Thyroid gland (tissue), 4 donors: ENCODE measurements around the gene TP73. TPM values are rescaled to one million over a fixed set of nuclear protein-coding genes. Genes with fewer than 3 reads are reported as not detected.

Experiments used
- DNase-seq, 2 donors: peaks; one replicate each; pipeline ENCODE4 v3.0.0-alpha.2; 2019
- H3K27ac ChIP-seq, 3 donors: fragments of 200-600 bp; sonication (generic); 1 replicate in 2 of 3; 2 replicates in 1 of 3; pipeline ENCODE4 v1.5.1; 2016 to 2019; ENCODE audit warnings: mild to moderate bottlenecking in 1 of 3, moderate library complexity in 1 of 3
- H3K27me3 ChIP-seq: fragments of 200-600 bp; sonication (generic); one replicate; pipeline ENCODE4 v1.5.1; 2019
- H3K36me3 ChIP-seq, 2 donors: fragments of 200-600 bp; sonication (generic); one replicate each; pipeline ENCODE4 v1.5.1; 2016 to 2019
- H3K4me1 ChIP-seq, 2 donors: fragments of 200-600 bp; sonication (generic); one replicate each; pipeline ENCODE4 v1.5.1; 2017 to 2019
- H3K4me3 ChIP-seq, 3 donors: fragments of 200-600 bp; sonication (generic); replicated peaks in 1 of 3; 1 replicate in 2 of 3; 2 replicates in 1 of 3; pipeline ENCODE4 v1.5.1; 2016; ENCODE audit warnings: mild to moderate bottlenecking in 1 of 3
- H3K9me3 ChIP-seq: fragments of 200-600 bp; sonication (generic); one replicate; pipeline ENCODE4 v1.5.1; 2017
- CTCF ChIP-seq, 6 experiments: fragments of 200-600 bp in 3 of 6; fragments of 450-650 bp in 3 of 6; sonication (generic) in 3 of 6; IDR thresholded peaks; one replicate each; pipeline ENCODE4 v1.5.1; 2016 to 2019; ENCODE audit warnings: antibody characterized with exemption in 6 of 6, mild to moderate bottlenecking in 2 of 6, inconsistent platforms in 1 of 6, moderate library complexity in 1 of 6
- POLR2A ChIP-seq, 2 donors: fragments of 450-650 bp; IDR thresholded peaks; one replicate each; pipeline ENCODE4 v1.6.1; 2017; ENCODE audit warnings: antibody characterized with exemption in 2 of 2, mild to moderate bottlenecking in 2 of 2, moderate library complexity in 1 of 2
- WGBS, 2 donors: methylation state at CpG; one replicate each; pipeline ENCODE4 v1.1.5; 2017; 5-methylcytosine and 5-hydroxymethylcytosine counted together
- intact Hi-C: fragments of 100-400 bp; cut with DNase I; formaldehyde crosslinking; loops from one replicate; pipeline ENCODE4 v1.15.1; 2023
- total RNA-seq, 4 donors: library from RNA; depleted of rRNA; stranded (reverse); fragments of >200 nt; gene quantifications; one replicate each; pipeline ENCODE4 v1.2.3, GENCODE V29; 2016

Gene TP73
- total RNA-seq, 4 donors from 2014 or later = 0.33 to 0.49 TPM; not detected in 2

GRCh38 chr1:3774276-3774945 lies 122.1 kb downstream of the TP73 start:
- peak overlapping the region in 1 of 3 donors; percentile 80 for H3K27ac ChIP-seq
- no peak overlapping the region for H3K4me3 ChIP-seq
- no peaks in the 10 kb centered on the region for H3K27me3 ChIP-seq
- WGBS, 2 donors = 80 to 81% methylated on average over 9 to 11 of the region's 19 CpGs
- H3K9me3 ChIP-seq = no peaks in the 10 kb centered on the region
- H3K4me1 ChIP-seq = peaks cover 46 to 60% of the 10 kb centered on the region in 2 donors
- no peak for TF ChIP-seq CTCF (IDR thresholded peaks at IDR 0.05)
- TF ChIP-seq POLR2A (IDR thresholded peaks at IDR 0.05) = no peak
- intact Hi-C loops = no loop called here
- no peak for DNase-seq
- peaks cover under 1 to 5% of the 10 kb centered on the region in 2 donors for H3K36me3 ChIP-seq

GRCh38 chr1:3774946-3775489 lies 122.7 kb downstream of the TP73 start:
- peaks cover 46 to 60% of the 10 kb centered on the region in 2 donors for H3K4me1 ChIP-seq
- peaks cover 6 to 10% of the 10 kb centered on the region in 2 donors for H3K36me3 ChIP-seq
- DNase-seq = no peak
- peak overlapping the region in 1 of 3 donors; percentile 80 for H3K27ac ChIP-seq
- no peaks in the 10 kb centered on the region for H3K27me3 ChIP-seq
- TF ChIP-seq POLR2A (IDR thresholded peaks at IDR 0.05) (peak in 1 of 2 donors; percentile 3), CTCF (IDR thresholded peaks at IDR 0.05) (no peak)
- H3K9me3 ChIP-seq = no peaks in the 10 kb centered on the region
- intact Hi-C loops = no loop called here
- WGBS, 2 donors = 37% methylated on average over 14 of the region's 17 CpGs; no CpG with 5 or more reads in 1 of the 2 donors
- H3K4me3 ChIP-seq = no peak overlapping the region

- TF ChIP-seq CTCF (IDR thresholded peaks at IDR 0.05) (peak in 4 of 6 experiments; percentile 5 to 34 (median 26)), POLR2A (IDR thresholded peaks at IDR 0.05) (peak in 1 of 2 donors; percentile 1)
- Histone ChIP-seq H3K9me3 (no peaks in the 10 kb centered on the region), H3K4me3 (no peak overlapping the region), H3K27me3 (no peaks in the 10 kb centered on the region), H3K27ac (peak overlapping the region; percentile 13 to 80 (median 41)), H3K4me1 (peaks cover 46 to 60% of the 10 kb centered on the region in 2 donors), H3K36me3 (peaks cover 9 to 17% of the 10 kb centered on the region in 2 donors)
- DNase-seq = peak; percentile 93 to 94
- intact Hi-C loops = no loop called here
- 28% methylated on average over 10 of the region's 27 CpGs; no CpG with 5 or more reads in 1 of the 2 donors for WGBS, 2 donors
Observed at GRCh38 chr1:3775490-3776230, 123.3 kb downstream of the TP73 start.

GRCh38 chr1:3776231-3776961 lies 124.1 kb downstream of the TP73 start:
- no peaks in the 10 kb centered on the region for H3K9me3 ChIP-seq
- peaks cover 41 to 55% of the 10 kb centered on the region in 2 donors for H3K4me1 ChIP-seq
- H3K27ac ChIP-seq = peak overlapping the region; percentile 65 to 82 (median 80)
- TF ChIP-seq POLR2A (IDR thresholded peaks at IDR 0.05) (no peak), CTCF (IDR thresholded peaks at IDR 0.05) (no peak)
- peak; percentile 86 to 90 for DNase-seq
- WGBS, 2 donors = 35 to 42% methylated on average over 5 to 6 of the region's 21 CpGs
- peaks cover 15 to 24% of the 10 kb centered on the region in 2 donors for H3K36me3 ChIP-seq
- intact Hi-C loops = no loop called here
- H3K4me3 ChIP-seq = no peak overlapping the region
- no peaks in the 10 kb centered on the region for H3K27me3 ChIP-seq
